HAP-1 (cell line): ENCODE results near the gene ACTN3.
"Not testable (repeated sequence)": the region's sequence is repeated elsewhere in the genome, so short reads cannot be mapped to it uniquely, and the experiment has no call there.

ENCODE experiments used
- DNase-seq, 2 experiments: peaks; one replicate each; pipeline ENCODE4 v3.0.0-alpha.2; 2016 to 2020; ENCODE audit warnings: low spot score in 2 of 2
- H3K27me3 ChIP-seq: fragments of 250-450 bp; sonication (Bioruptor Pico); 2 replicates; pipeline ENCODE4 v1.5.1; 2020; ENCODE audit warnings: low read depth, mild to moderate bottlenecking, moderate library complexity
- H3K36me3 ChIP-seq: fragments of 250-450 bp; sonication (Bioruptor Pico); replicated peaks from 2 replicates; pipeline ENCODE4 v1.5.1; 2020; ENCODE audit warnings: mild to moderate bottlenecking
- H3K4me1 ChIP-seq: fragments of 250-450 bp; sonication (Bioruptor Pico); 2 replicates; pipeline ENCODE4 v1.5.1; 2020; ENCODE audit warnings: mild to moderate bottlenecking
- H3K4me3 ChIP-seq: fragments of 250-450 bp; sonication (Bioruptor Pico); 2 replicates; pipeline ENCODE4 v1.5.1; 2020; ENCODE audit warnings: mild to moderate bottlenecking, moderate library complexity
- H3K9me3 ChIP-seq: fragments of 250-450 bp; sonication (Bioruptor Pico); 2 replicates; pipeline ENCODE4 v1.5.1; 2020; ENCODE audit warnings: mild to moderate bottlenecking, moderate library complexity
- in situ Hi-C: fragments of 300-500 bp; cut with MboI; formaldehyde crosslinking; loops from 3 replicates; pipeline ENCODE4 v1.14.3; 2020; ENCODE audit warnings: low sequenced_read_pairs, inconsistent platforms, mixed read lengths

ACTN3 gene

DNA sequence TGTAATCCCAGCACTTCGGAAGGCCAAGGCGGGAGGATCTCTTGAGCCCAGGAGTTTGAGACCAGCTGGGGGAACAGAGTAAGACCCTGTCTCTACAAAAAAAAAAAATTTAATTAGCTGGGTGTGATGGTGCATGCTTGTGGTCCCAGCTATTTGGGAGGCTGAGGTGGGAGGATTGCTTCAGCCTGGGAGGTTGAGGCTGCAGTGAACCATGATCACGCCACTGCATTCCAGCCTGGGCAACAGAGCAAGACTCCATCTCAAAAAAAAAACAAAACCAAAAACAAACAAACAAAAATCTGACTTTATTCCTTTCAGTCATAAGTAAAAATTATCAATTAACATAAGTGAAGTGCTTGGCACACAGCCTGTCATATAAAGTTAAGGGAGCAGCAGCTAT is 59.9 kb downstream of the ACTN3 start:
- H3K9me3 ChIP-seq, DNase-seq, H3K27me3 ChIP-seq, in situ Hi-C loops, H3K4me3 ChIP-seq, H3K4me1 ChIP-seq: not testable (repeated sequence)
- H3K36me3 ChIP-seq = peaks cover 18% of the 10 kb centered on the region

DNA sequence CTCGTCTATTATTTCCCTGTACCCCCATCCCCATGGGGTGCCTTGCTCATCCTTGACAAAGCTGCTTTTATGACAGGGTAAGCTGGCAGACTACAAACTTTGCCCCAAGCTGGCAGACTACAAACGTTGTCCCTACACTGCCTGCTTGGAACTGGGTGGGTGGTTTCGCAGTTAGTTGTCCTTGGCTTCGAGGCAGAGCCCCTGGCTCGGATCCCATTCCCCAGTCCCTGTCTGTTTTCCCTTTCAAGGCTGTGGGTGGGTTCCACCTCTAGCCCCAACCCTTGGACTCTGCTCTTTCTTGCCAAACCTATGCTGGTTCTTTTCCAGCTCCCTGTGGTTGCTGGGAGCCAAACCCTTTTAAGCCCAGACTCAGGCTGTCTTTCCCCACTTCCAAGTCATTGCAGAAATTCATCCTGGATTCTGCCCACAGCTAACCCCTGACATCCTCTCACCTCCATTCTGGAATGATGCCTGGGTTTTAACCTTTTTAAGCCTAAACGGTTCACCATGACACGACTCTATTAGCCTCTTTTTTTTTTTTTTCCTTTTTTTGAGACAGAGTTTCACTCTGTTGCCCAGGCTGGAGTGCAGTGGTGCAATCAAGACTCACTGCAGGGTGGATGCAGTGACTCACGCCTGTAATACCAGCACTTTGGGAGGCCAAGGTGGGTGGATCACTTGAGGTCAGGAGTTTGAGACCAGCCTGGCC is 60.6 kb downstream of the ACTN3 start:
- in situ Hi-C loops = no loop called here
- Histone ChIP-seq H3K4me3 (no peak overlapping the region), H3K9me3 (no peaks in the 10 kb centered on the region), H3K36me3 (peaks cover 18% of the 10 kb centered on the region), H3K27me3 (no peaks in the 10 kb centered on the region), H3K4me1 (no peaks in the 10 kb centered on the region)
- DNase-seq = no peak

DNA sequence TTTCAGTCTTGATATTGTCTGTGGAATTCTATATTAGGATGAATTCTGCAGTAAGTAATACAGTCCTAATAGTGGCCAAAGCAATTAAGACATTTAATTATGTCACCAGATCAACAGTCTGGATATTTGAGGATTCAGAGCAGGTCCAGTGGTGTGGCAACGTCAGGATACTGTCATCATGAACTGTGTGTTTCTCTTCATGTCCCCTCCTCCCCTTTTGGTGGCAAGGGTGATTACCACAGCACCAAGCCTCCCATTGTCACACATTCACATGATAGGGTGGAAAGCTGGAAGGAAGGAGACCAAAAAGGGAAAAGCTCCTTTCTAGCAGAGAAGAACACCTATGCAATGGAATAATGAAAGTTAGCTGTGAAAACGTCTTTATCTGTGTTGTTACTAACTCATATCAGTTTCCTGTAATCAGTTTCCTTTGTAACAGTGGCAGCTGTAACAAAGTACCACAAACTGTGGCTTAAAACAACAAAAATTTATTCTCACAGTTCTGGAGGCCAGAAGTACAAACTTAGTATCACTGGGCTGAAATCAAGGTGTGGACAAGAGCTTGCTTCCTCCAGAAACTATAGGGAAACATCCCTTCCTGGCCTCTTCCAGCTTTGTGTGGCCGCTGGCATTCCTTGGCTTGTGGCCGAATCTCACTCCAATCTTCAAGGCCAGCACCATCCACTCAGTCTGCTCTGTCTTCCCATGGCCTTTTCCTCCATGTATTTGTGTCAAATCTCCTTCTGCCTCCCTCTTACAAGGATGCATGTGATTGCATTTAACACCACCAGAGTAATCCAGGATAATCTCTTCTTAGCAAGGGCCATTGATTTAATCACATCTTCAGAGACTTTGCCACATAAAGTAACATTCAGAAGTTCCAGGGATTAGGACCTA is 63.3 kb downstream of the ACTN3 start:
- no peak for DNase-seq
- no peak overlapping the region for H3K4me3 ChIP-seq
- in situ Hi-C loops = no loop called here
- H3K36me3 ChIP-seq = peaks cover 11% of the 10 kb centered on the region
- no peaks in the 10 kb centered on the region for H3K9me3 ChIP-seq
- no peaks in the 10 kb centered on the region for H3K4me1 ChIP-seq
- no peaks in the 10 kb centered on the region for H3K27me3 ChIP-seq

DNA sequence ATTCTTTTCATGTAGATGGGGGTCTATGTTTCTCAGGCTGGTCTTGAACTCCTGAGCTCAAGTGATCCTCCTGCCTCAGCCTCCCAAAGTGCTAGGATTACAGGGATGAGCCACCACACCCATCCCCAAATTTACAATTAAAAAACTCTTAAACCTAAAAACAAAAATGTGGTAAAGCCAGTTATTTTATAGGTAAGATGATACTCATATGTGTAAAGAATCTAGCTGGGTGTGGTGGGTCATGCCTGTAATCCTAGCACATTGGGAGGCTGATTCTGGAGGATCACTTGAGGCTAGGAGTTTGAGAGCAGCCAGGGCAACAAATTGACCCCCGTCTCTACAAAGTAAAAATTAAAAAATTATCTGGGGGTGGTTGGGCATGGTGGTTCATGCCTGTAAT is 65.8 kb downstream of the ACTN3 start:
- DNase-seq = no peak
- Histone ChIP-seq H3K4me3 (no peak overlapping the region), H3K4me1 (peaks cover 6% of the 10 kb centered on the region), H3K27me3 (no peaks in the 10 kb centered on the region), H3K36me3 (peaks cover 9% of the 10 kb centered on the region), H3K9me3 (no peaks in the 10 kb centered on the region)
- in situ Hi-C loops = no loop called here
